GM06990 (cell line): Measurements from ENCODE around the gene SH3YL1.

Experiments used
- DNase-seq: peaks from one replicate; pipeline ENCODE4 v3.0.0-alpha.2; 2011; ENCODE audit not compliant: insufficient read length; ENCODE audit errors: extremely low read depth
- H3K27me3 ChIP-seq: replicated peaks from 2 replicates; pipeline ENCODE4 v1.6.0; 2011; ENCODE audit warnings: low read length; ENCODE audit not compliant: control insufficient read depth, insufficient read depth
- H3K36me3 ChIP-seq: 2 replicates; pipeline ENCODE4 v1.5.1; 2011; ENCODE audit warnings: low read length; ENCODE audit not compliant: control insufficient read depth, insufficient read depth
- H3K4me3 ChIP-seq: replicated peaks from 2 replicates; pipeline ENCODE4 v1.5.1; 2011; ENCODE audit warnings: low read depth, mild to moderate bottlenecking, control low read depth, low read length
- CTCF ChIP-seq: IDR thresholded peaks from 2 replicates; pipeline ENCODE4 v1.5.1; 2011; ENCODE audit warnings: low read length, control low read depth, mild to moderate bottlenecking, inconsistent platforms; ENCODE audit not compliant: insufficient read depth, poor library complexity, severe bottlenecking

The SH3YL1 gene

GRCh38 chr2:191311-192190, 72.3 kb downstream of the SH3YL1 start:
- DNase-seq: no peak
- Histone ChIP-seq H3K4me3 (no peak overlapping the region), H3K27me3 (no peaks in the 10 kb centered on the region), H3K36me3 (no peaks in the 10 kb centered on the region)
- TF ChIP-seq CTCF: no peak

- TF ChIP-seq CTCF: no peak
- Histone ChIP-seq H3K36me3 (no peaks in the 10 kb centered on the region), H3K27me3 (no peaks in the 10 kb centered on the region), H3K4me3 (no peak overlapping the region)
- no peak for DNase-seq
Observed at GRCh38 chr2:187825-188224, 76.0 kb downstream of the SH3YL1 start.

GRCh38 chr2:185221-185620, 78.6 kb downstream of the SH3YL1 start:
- Histone ChIP-seq H3K36me3 (no peaks in the 10 kb centered on the region), H3K4me3 (no peak overlapping the region), H3K27me3 (no peaks in the 10 kb centered on the region)
- no peak for TF ChIP-seq CTCF
- no peak for DNase-seq

GRCh38 chr2:184695-185094, 79.1 kb downstream of the SH3YL1 start:
- DNase-seq: no peak
- TF ChIP-seq CTCF: no peak
- H3K4me3 ChIP-seq: no peak overlapping the region
- no peaks in the 10 kb centered on the region for H3K36me3 ChIP-seq
- H3K27me3 ChIP-seq: no peaks in the 10 kb centered on the region

- TF ChIP-seq CTCF: no peak
- no peaks in the 10 kb centered on the region for H3K27me3 ChIP-seq
- H3K4me3 ChIP-seq: no peak overlapping the region
- no peak for DNase-seq
- no peaks in the 10 kb centered on the region for H3K36me3 ChIP-seq
Observed at GRCh38 chr2:182509-183122, 81.2 kb downstream of the SH3YL1 start.

- H3K4me3 ChIP-seq: no peak overlapping the region
- no peak for TF ChIP-seq CTCF
- no peaks in the 10 kb centered on the region for H3K27me3 ChIP-seq
- H3K36me3 ChIP-seq: no peaks in the 10 kb centered on the region
- no peak for DNase-seq
Observed at GRCh38 chr2:180311-180710, 83.5 kb downstream of the SH3YL1 start.
